ENCODE results near the gene SPRR1A. TPM values are rescaled to one million over a fixed set of nuclear protein-coding genes. Genes with fewer than 3 reads are reported as not detected.

Gene SPRR1A
- total RNA-seq, 1 donor from 2014 or later = not detected

- H3K4me1 Mint-ChIP-seq (ENCODE audit: low read depth) = peaks cover 2% of the 10 kb centered on the region
- H3K36me3 Mint-ChIP-seq (ENCODE audit: low read depth) = no peaks in the 10 kb centered on the region
- intact Hi-C loops (cut with micrococcal nuclease) = no loop called here
- no peak overlapping the region for H3K27ac Mint-ChIP-seq
- no peak overlapping the region for H3K4me3 Mint-ChIP-seq (ENCODE audit: low read depth)
- no peaks in the 10 kb centered on the region for H3K27me3 Mint-ChIP-seq (ENCODE audit: low read depth)
- H3K9me3 Mint-ChIP-seq = no peaks in the 10 kb centered on the region
- DNase-seq (ENCODE audit: low spot score) = no peak
Observed at GRCh38 chr1:152961226-152961891, 22.5 kb upstream of the SPRR1A start.

GRCh38 chr1:152962876-152963415, 20.9 kb upstream of the SPRR1A start:
- no peak for DNase-seq (ENCODE audit: low spot score)
- intact Hi-C loops (cut with micrococcal nuclease) = no loop called here
- Mint-ChIP-seq H3K27ac (no peak overlapping the region), H3K9me3 (no peaks in the 10 kb centered on the region), H3K4me3 (ENCODE audit: low read depth) (no peak overlapping the region), H3K4me1 (ENCODE audit: low read depth) (peaks cover 2% of the 10 kb centered on the region), H3K27me3 (ENCODE audit: low read depth) (no peaks in the 10 kb centered on the region), H3K36me3 (ENCODE audit: low read depth) (no peaks in the 10 kb centered on the region)

GRCh38 chr1:152964536-152964935, 19.3 kb upstream of the SPRR1A start:
- intact Hi-C loops (cut with micrococcal nuclease) = no loop called here

GRCh38 chr1:152965853-152966252, 18.0 kb upstream of the SPRR1A start:
- no peak overlapping the region for H3K27ac Mint-ChIP-seq
- H3K36me3 Mint-ChIP-seq (ENCODE audit: low read depth) = no peaks in the 10 kb centered on the region
- peaks cover 2% of the 10 kb centered on the region for H3K4me1 Mint-ChIP-seq (ENCODE audit: low read depth)
- no peak for DNase-seq (ENCODE audit: low spot score)
- no peak overlapping the region for H3K4me3 Mint-ChIP-seq (ENCODE audit: low read depth)
- no peaks in the 10 kb centered on the region for H3K27me3 Mint-ChIP-seq (ENCODE audit: low read depth)
- H3K9me3 Mint-ChIP-seq = no peaks in the 10 kb centered on the region
- intact Hi-C loops (cut with micrococcal nuclease) = no loop called here

More at GRCh38 chr1:152964536-152964935, 19.3 kb upstream of the SPRR1A start:
- Mint-ChIP-seq H3K4me1 (ENCODE audit: low read depth) (peaks cover 2% of the 10 kb centered on the region), H3K36me3 (ENCODE audit: low read depth) (no peaks in the 10 kb centered on the region), H3K27me3 (ENCODE audit: low read depth) (no peaks in the 10 kb centered on the region), H3K4me3 (ENCODE audit: low read depth) (no peak overlapping the region), H3K9me3 (no peaks in the 10 kb centered on the region), H3K27ac (no peak overlapping the region)
- DNase-seq (ENCODE audit: low spot score) = no peak

GRCh38 chr1:152967201-152967600, 16.7 kb upstream of the SPRR1A start:
- Mint-ChIP-seq H3K27me3 (ENCODE audit: low read depth) (no peaks in the 10 kb centered on the region), H3K36me3 (ENCODE audit: low read depth) (no peaks in the 10 kb centered on the region), H3K9me3 (no peaks in the 10 kb centered on the region), H3K4me1 (ENCODE audit: low read depth) (peaks cover 2% of the 10 kb centered on the region), H3K27ac (no peak overlapping the region), H3K4me3 (ENCODE audit: low read depth) (no peak overlapping the region)
- intact Hi-C loops (cut with micrococcal nuclease) = no loop called here
- no peak for DNase-seq (ENCODE audit: low spot score)

GRCh38 chr1:152968248-152968647, 15.6 kb upstream of the SPRR1A start:
- intact Hi-C loops (cut with micrococcal nuclease) = no loop called here
- Mint-ChIP-seq H3K27me3 (ENCODE audit: low read depth) (no peaks in the 10 kb centered on the region), H3K4me1 (ENCODE audit: low read depth) (peaks cover 2% of the 10 kb centered on the region), H3K36me3 (ENCODE audit: low read depth) (no peaks in the 10 kb centered on the region), H3K27ac (no peak overlapping the region), H3K9me3 (no peaks in the 10 kb centered on the region), H3K4me3 (ENCODE audit: low read depth) (no peak overlapping the region)
- DNase-seq (ENCODE audit: low spot score) = no peak

GRCh38 chr1:152969036-152969435, 14.8 kb upstream of the SPRR1A start:
- no peak overlapping the region for H3K4me3 Mint-ChIP-seq (ENCODE audit: low read depth)
- no peaks in the 10 kb centered on the region for H3K36me3 Mint-ChIP-seq (ENCODE audit: low read depth)
- no peak for DNase-seq (ENCODE audit: low spot score)
- no peak overlapping the region for H3K27ac Mint-ChIP-seq
- H3K9me3 Mint-ChIP-seq = no peaks in the 10 kb centered on the region
- intact Hi-C loops (cut with micrococcal nuclease) = no loop called here
- no peaks in the 10 kb centered on the region for H3K4me1 Mint-ChIP-seq (ENCODE audit: low read depth)
- no peaks in the 10 kb centered on the region for H3K27me3 Mint-ChIP-seq (ENCODE audit: low read depth)

GRCh38 chr1:152970495-152970894, 13.4 kb upstream of the SPRR1A start, which contains the start of gene SPRR4:
TSS of gene SPRR4 (plus strand) at chr1:152970648. CDS start at chr1:152971891, 1,243 bp downstream.
- Mint-ChIP-seq H3K27ac (no peak within 1 kb of the TSS), H3K36me3 (ENCODE audit: low read depth) (no peaks in the 10 kb centered on the region), H3K4me3 (ENCODE audit: low read depth) (no peak within 1 kb of the TSS), H3K27me3 (ENCODE audit: low read depth) (peaks cover 3% of the 10 kb centered on the region), H3K9me3 (no peaks in the 10 kb centered on the region), H3K4me1 (ENCODE audit: low read depth) (no peaks in the 10 kb centered on the region)
- no peak for DNase-seq (ENCODE audit: low spot score)
- intact Hi-C loops (cut with micrococcal nuclease) = no loop called here

GRCh38 chr1:152972196-152972886, 11.5 kb upstream of the SPRR1A start:
- no peaks in the 10 kb centered on the region for H3K36me3 Mint-ChIP-seq (ENCODE audit: low read depth)
- DNase-seq (ENCODE audit: low spot score) = no peak
- no peaks in the 10 kb centered on the region for H3K4me1 Mint-ChIP-seq (ENCODE audit: low read depth)
- no peak overlapping the region for H3K4me3 Mint-ChIP-seq (ENCODE audit: low read depth)
- H3K9me3 Mint-ChIP-seq = no peaks in the 10 kb centered on the region
- intact Hi-C loops (cut with micrococcal nuclease) = no loop called here
- no peak overlapping the region for H3K27ac Mint-ChIP-seq
- peaks cover 8% of the 10 kb centered on the region for H3K27me3 Mint-ChIP-seq (ENCODE audit: low read depth)

GRCh38 chr1:152976688-152977087, 7.2 kb upstream of the SPRR1A start:
- H3K4me3 Mint-ChIP-seq (ENCODE audit: low read depth) = no peak overlapping the region

GRCh38 chr1:152977614-152978013, 6.3 kb upstream of the SPRR1A start:
- H3K27ac Mint-ChIP-seq = no peak overlapping the region
- no peaks in the 10 kb centered on the region for H3K4me1 Mint-ChIP-seq (ENCODE audit: low read depth)
- no peak overlapping the region for H3K4me3 Mint-ChIP-seq (ENCODE audit: low read depth)
- peaks cover 10% of the 10 kb centered on the region for H3K27me3 Mint-ChIP-seq (ENCODE audit: low read depth)
- no peaks in the 10 kb centered on the region for H3K9me3 Mint-ChIP-seq
- intact Hi-C loops (cut with micrococcal nuclease) = no loop called here
- H3K36me3 Mint-ChIP-seq (ENCODE audit: low read depth) = no peaks in the 10 kb centered on the region
- no peak for DNase-seq (ENCODE audit: low spot score)

More at GRCh38 chr1:152976688-152977087, 7.2 kb upstream of the SPRR1A start:
- DNase-seq (ENCODE audit: low spot score) = no peak
- H3K27me3 Mint-ChIP-seq (ENCODE audit: low read depth) = peaks cover 10% of the 10 kb centered on the region
- no peak overlapping the region for H3K27ac Mint-ChIP-seq
- no peaks in the 10 kb centered on the region for H3K9me3 Mint-ChIP-seq
- H3K4me1 Mint-ChIP-seq (ENCODE audit: low read depth) = no peaks in the 10 kb centered on the region
- H3K36me3 Mint-ChIP-seq (ENCODE audit: low read depth) = no peaks in the 10 kb centered on the region
- intact Hi-C loops (cut with micrococcal nuclease) = no loop called here

GRCh38 chr1:152980676-152981075, 3.2 kb upstream of the SPRR1A start:
- Mint-ChIP-seq H3K27me3 (ENCODE audit: low read depth) (peaks cover 7% of the 10 kb centered on the region), H3K36me3 (ENCODE audit: low read depth) (no peaks in the 10 kb centered on the region), H3K9me3 (no peaks in the 10 kb centered on the region), H3K27ac (no peak overlapping the region), H3K4me1 (ENCODE audit: low read depth) (no peaks in the 10 kb centered on the region), H3K4me3 (ENCODE audit: low read depth) (no peak overlapping the region)
- intact Hi-C loops (cut with micrococcal nuclease) = no loop called here
- DNase-seq (ENCODE audit: low spot score) = no peak

- Mint-ChIP-seq H3K36me3 (ENCODE audit: low read depth) (no peaks in the 10 kb centered on the region), H3K27ac (no peak overlapping the region), H3K4me1 (ENCODE audit: low read depth) (no peaks in the 10 kb centered on the region), H3K27me3 (ENCODE audit: low read depth) (peaks cover 2% of the 10 kb centered on the region), H3K4me3 (ENCODE audit: low read depth) (no peak overlapping the region), H3K9me3 (no peaks in the 10 kb centered on the region)
- intact Hi-C loops (cut with micrococcal nuclease) = no loop called here
- DNase-seq (ENCODE audit: low spot score) = no peak
Observed at GRCh38 chr1:152981146-152981871, 2.6 kb upstream of the SPRR1A start.
